Sciatic nerve (tissue), 2 donors: ENCODE measurements around the gene FOXK1. TPM values are rescaled to one million over a fixed set of nuclear protein-coding genes. Genes with fewer than 3 reads are reported as not detected.
"Not testable (repeated sequence)": the region's sequence is repeated elsewhere in the genome, so short reads cannot be mapped to it uniquely, and the experiment has no call there.

Experiments used
- ATAC-seq: fragments of 200-7000 bp; cut with Tn5 transposase; one replicate; pipeline ENCODE4 v1.9.1; 2020; ENCODE audit warnings: mild to moderate bottlenecking, moderate library complexity
- DNase-seq: peaks from one replicate; pipeline ENCODE4 v3.0.0-alpha.2; 2020; ENCODE audit warnings: low spot score
- intact Hi-C: fragments of 100-400 bp; cut with DNase I; formaldehyde crosslinking; loops from one replicate; pipeline ENCODE4 v1.14.2; 2022
- total RNA-seq: library from RNA; stranded (reverse); fragmentation: NEBNext Ultra II Directional; extraction: Animal tissue kit (Norgen Biotek cat#: 25700); gene quantifications from one replicate; pipeline ENCODE4 v1.2.1, GENCODE V29; 2021
- donor health status: DM: no; HTN: no; CAD: no.
- donor health status: DM: no; HTN: no; CAD: no.

FOXK1 gene
- total RNA-seq, 1 donor from 2014 or later: 37.7 TPM

GRCh38 chr7:4799508-4800268, 117.6 kb downstream of the FOXK1 start:
- ATAC-seq (peak; percentile 80), DNase-seq (peak; percentile 82)
- intact Hi-C loops: loop anchor here (5.0 kb wide), 1 partner anchor 83 kb away; the partner anchor contains the start of gene RADIL

- ATAC-seq (peak; percentile 2), DNase-seq (no peak)
- intact Hi-C loops: loop anchor here (5.0 kb wide), 1 partner anchor 82 kb away; the partner anchor contains the start of gene RADIL
These were observed 118.4 kb downstream of the FOXK1 start for GRCh38 chr7:4800487-4800886.

GRCh38 chr7:4800926-4801838, 119.1 kb downstream of the FOXK1 start:
- intact Hi-C loops: loop anchor here (5.0 kb wide), 1 partner anchor 81 kb away; the partner anchor contains the start of gene RADIL
- ATAC-seq: peak; percentile 1

GRCh38 chr7:4801839-4802231, 119.7 kb downstream of the FOXK1 start:
- ATAC-seq (no peak), DNase-seq (no peak)
- intact Hi-C loops: loop anchor here (5.0 kb wide), 1 partner anchor 80 kb away; the partner anchor contains the start of gene RADIL

More at GRCh38 chr7:4800926-4801838, 119.1 kb downstream of the FOXK1 start:
- DNase-seq: no peak

GRCh38 chr7:4802577-4802976, 120.5 kb downstream of the FOXK1 start:
- DNase-seq, ATAC-seq: not testable (repeated sequence)
- intact Hi-C loops: loop anchor here (5.0 kb wide), 1 partner anchor 80 kb away; the partner anchor contains the start of gene RADIL

- no peak for DNase-seq
- no peak for ATAC-seq
- intact Hi-C loops: loop anchor here (5.0 kb wide), 1 partner anchor 79 kb away; the partner anchor contains the start of gene RADIL
These were observed 121.5 kb downstream of the FOXK1 start for GRCh38 chr7:4803397-4804241.

GRCh38 chr7:4805110-4805983, 123.3 kb downstream of the FOXK1 start:
- DNase-seq: no peak
- ATAC-seq: no peak
- intact Hi-C loops: no loop called here

- intact Hi-C loops: no loop called here
- ATAC-seq (no peak), DNase-seq (no peak)
These were observed 123.8 kb downstream of the FOXK1 start for GRCh38 chr7:4805984-4806300.

GRCh38 chr7:4806983-4807597, 125.0 kb downstream of the FOXK1 start:
- no peak for DNase-seq
- intact Hi-C loops: no loop called here
- ATAC-seq: peak; percentile 75

- peak; percentile 75 for ATAC-seq
- DNase-seq: no peak
- intact Hi-C loops: no loop called here
These were observed 125.5 kb downstream of the FOXK1 start for GRCh38 chr7:4807598-4808016.

GRCh38 chr7:4808026-4808425, 125.9 kb downstream of the FOXK1 start:
- intact Hi-C loops: no loop called here
- ATAC-seq: peak; percentile 23
- DNase-seq: no peak

- intact Hi-C loops: no loop called here
- no peak for ATAC-seq
- no peak for DNase-seq
These were observed 126.5 kb downstream of the FOXK1 start for GRCh38 chr7:4808565-4808964.

GRCh38 chr7:4809091-4809591, 127.0 kb downstream of the FOXK1 start:
- no peak for DNase-seq
- peak; percentile 4 for ATAC-seq
- intact Hi-C loops: no loop called here

GRCh38 chr7:4809666-4810065, 127.6 kb downstream of the FOXK1 start:
- intact Hi-C loops: no loop called here
- DNase-seq: no peak
- no peak for ATAC-seq

GRCh38 chr7:4814433-4814832, 132.3 kb downstream of the FOXK1 start:
- DNase-seq (no peak), ATAC-seq (no peak)
- intact Hi-C loops: no loop called here

- DNase-seq (no peak), ATAC-seq (no peak)
- intact Hi-C loops: no loop called here
These were observed 133.0 kb downstream of the FOXK1 start for GRCh38 chr7:4815121-4815520.
